HG03196 (cell line): Measurements from ENCODE around the gene EMILIN1.

Experiments
- ATAC-seq: cut with Tn5 transposase; IDR thresholded peaks from one replicate; pipeline ENCODE4 v1.9.1; 2021; ENCODE audit not compliant: unreplicated experiment

EMILIN1 gene

GRCh38 chr2:27078267-27079194 lies at the start of gene EMILIN1:
Gene EMILIN1, plus strand, starts transcription at chr2:27078615. Its CDS starts 451 bp downstream, at chr2:27079066.
- ATAC-seq, result no peak

GRCh38 chr2:27029051-27029450 lies 49.4 kb upstream of the EMILIN1 start:
- no peak for ATAC-seq

- peak; percentile 91 for ATAC-seq
These were observed 45.7 kb upstream of the EMILIN1 start, which contains the start of gene TMEM214 for GRCh38 chr2:27032495-27033252. Gene TMEM214, plus strand, starts transcription at chr2:27032965. Its CDS starts 51 bp downstream, at chr2:27033016.

- peak; percentile 7 for ATAC-seq
These were observed 45.1 kb upstream of the EMILIN1 start for GRCh38 chr2:27033253-27033852.

- no peak for ATAC-seq
These were observed 40.4 kb upstream of the EMILIN1 start for GRCh38 chr2:27038012-27038411.

- no peak for ATAC-seq
These were observed 39.6 kb upstream of the EMILIN1 start for GRCh38 chr2:27038631-27039339.

GRCh38 chr2:27039426-27039825 lies 39.0 kb upstream of the EMILIN1 start:
- ATAC-seq, result no peak

- no peak for ATAC-seq
These were observed 38.5 kb upstream of the EMILIN1 start for GRCh38 chr2:27039871-27040270.

GRCh38 chr2:27040282-27040681 lies 38.1 kb upstream of the EMILIN1 start:
- no peak for ATAC-seq

- ATAC-seq, result no peak
These were observed 36.7 kb upstream of the EMILIN1 start for GRCh38 chr2:27041752-27042151.

GRCh38 chr2:27042159-27042661 lies 36.2 kb upstream of the EMILIN1 start:
- ATAC-seq, result no peak

GRCh38 chr2:27042985-27043634 lies 35.3 kb upstream of the EMILIN1 start:
- no peak for ATAC-seq

- peak; percentile 16 for ATAC-seq
These were observed 28.8 kb upstream of the EMILIN1 start for GRCh38 chr2:27049422-27050280.

- peak; percentile 61 for ATAC-seq
These were observed 28.0 kb upstream of the EMILIN1 start for GRCh38 chr2:27050281-27050995.

- peak; percentile 63 for ATAC-seq
These were observed 27.2 kb upstream of the EMILIN1 start, which contains the start of gene AGBL5 for GRCh38 chr2:27050996-27051901. Gene AGBL5, plus strand, starts transcription at chr2:27051668. Its CDS starts 1,291 bp downstream, at chr2:27052959.

- ATAC-seq, result peak; percentile 0
These were observed 26.3 kb upstream of the EMILIN1 start for GRCh38 chr2:27051902-27052645.

- no peak for ATAC-seq
These were observed 25.1 kb upstream of the EMILIN1 start for GRCh38 chr2:27053321-27053720.
